Kidney (tissue), 14 donors: ENCODE measurements around the gene SET. TPM values are rescaled to one million over a fixed set of nuclear protein-coding genes. Genes with fewer than 3 reads are reported as not detected.
A peak's percentile ranks its signal among the peaks of the same experiment; 100 is the strongest.

Experiments used
- DNase-seq, 5 donors: peaks; one replicate each; pipeline ENCODE4 v3.0.0-alpha.2; 2013 to 2020
- FAIRE-seq: peaks from 2 replicates; lab custom pipeline; 2012; peaks lifted over from hg19 to GRCh38; lab: Jason Lieb, UNC
- H3K27ac ChIP-seq, 2 donors: one replicate each; pipeline ENCODE4 v1.7.0; 2013; ENCODE audit warnings: low read depth in 2 of 2, low read length in 2 of 2, inconsistent platforms in 1 of 2
- H3K27me3 ChIP-seq: one replicate; pipeline ENCODE4 v1.7.1; 2013; ENCODE audit warnings: low read length, inconsistent platforms; ENCODE audit not compliant: control insufficient read depth, insufficient read depth
- H3K36me3 ChIP-seq, 3 donors: one replicate each; pipeline versions ENCODE4 v1.7.0 to v1.7.1; 2013; ENCODE audit warnings: low read length in 3 of 3, control low read depth in 1 of 3, inconsistent platforms in 1 of 3; ENCODE audit not compliant: insufficient read depth in 3 of 3, control insufficient read depth in 2 of 3
- H3K4me1 ChIP-seq, 3 donors: one replicate each; pipeline versions ENCODE4 v1.7.0 to v1.7.1; 2013; ENCODE audit warnings: low read length in 3 of 3, inconsistent platforms in 1 of 3, low read depth in 1 of 3; ENCODE audit not compliant: control insufficient read depth in 2 of 3, insufficient read depth in 2 of 3
- H3K4me3 ChIP-seq, 3 donors: one replicate each; pipeline versions ENCODE4 v1.7.0 to v1.8.1; 2013; ENCODE audit warnings: low read length in 3 of 3, control low read depth in 1 of 3, inconsistent platforms in 1 of 3
- H3K9ac ChIP-seq, 3 donors: one replicate each; pipeline versions ENCODE4 v1.7.0 to v1.7.1; 2013; ENCODE audit warnings: low read length in 3 of 3, control low read depth in 1 of 3, inconsistent platforms in 1 of 3
- H3K9me3 ChIP-seq, 3 donors: one replicate each; pipeline versions ENCODE4 v1.7.0 to v1.7.1; 2013; ENCODE audit warnings: low read length in 3 of 3, control low read depth in 1 of 3, inconsistent platforms in 1 of 3; ENCODE audit not compliant: control insufficient read depth in 2 of 3, insufficient read depth in 1 of 3
- intact Hi-C: fragments of 100-400 bp; cut with DNase I; formaldehyde crosslinking; loops from one replicate; pipeline ENCODE4 v1.11.1; 2022
- polyA plus RNA-seq: library from polyadenylated mRNA; stranded (reverse); fragments of 350-450 nt; fragmentation: Illumina TruSeq; extraction: RNeasy Lipid Tissue Mini Kit (QIAGEN cat#74804); gene quantifications from one replicate; pipeline ENCODE4 v1.2.3, GENCODE V29; 2014; ENCODE audit warnings: low read depth, low replicate concordance; ENCODE audit not compliant: insufficient read depth
- total RNA-seq: library from RNA; stranded (reverse); fragmentation: NEBNext Ultra II Directional; extraction: Animal tissue kit (Norgen Biotek cat#: 25700); gene quantifications from one replicate; pipeline ENCODE4 v1.2.1, GENCODE V29; 2021
- TF ChIP-seq, protein P1 (sequence below): IDR thresholded peaks from 3 replicates; pipeline ENCODE4 v1.5.1; 2012; ENCODE audit warnings: mild to moderate bottlenecking, moderate library complexity, borderline replicate concordance; ENCODE audit not compliant: insufficient read depth; ENCODE audit errors: extremely low read depth
- donor health status: control.
- donor health status: control.
- donor health status: control.
- donor health status: control.
- donor health status: control.
- donor health status: DM: yes; HTN: yes; CAD: no.
- donor health status: Normal renal cell carcinoma (clear cell type).

SET gene
- total and polyA plus RNA-seq, 2 donors from 2014 or later, result 127 to 247 TPM

DNA sequence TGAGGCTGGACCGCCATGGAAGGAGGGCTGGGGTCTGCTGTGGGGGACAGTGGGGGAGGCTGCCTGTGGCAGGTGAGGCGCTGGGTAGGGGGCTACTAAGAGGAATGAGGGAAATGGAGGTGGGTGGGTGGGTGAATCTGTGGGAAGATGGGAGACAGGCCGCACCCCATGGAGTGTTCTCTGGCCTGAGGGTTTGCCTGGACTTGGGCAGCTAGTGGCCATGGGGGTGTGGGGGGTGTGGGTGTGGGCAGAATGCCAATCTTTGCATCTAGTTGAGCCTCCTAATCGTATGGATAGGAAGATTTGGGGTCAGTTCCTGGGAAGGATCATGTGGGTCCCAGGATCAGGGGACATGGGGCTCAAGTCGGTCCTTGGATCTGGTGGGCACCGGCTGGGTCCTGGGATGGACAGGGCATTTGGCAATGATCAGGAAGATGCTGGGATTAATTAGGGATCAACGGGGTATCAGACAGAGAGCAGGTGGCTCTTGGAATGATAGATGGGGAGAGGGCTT lies 34.4 kb downstream of the SET start:
- H3K9ac ChIP-seq, result peak overlapping the region; percentile 40 to 71 (median 58)
- no peaks in the 10 kb centered on the region for H3K9me3 ChIP-seq
- peak in 1 of 5 donors; percentile 75 for DNase-seq

DNA sequence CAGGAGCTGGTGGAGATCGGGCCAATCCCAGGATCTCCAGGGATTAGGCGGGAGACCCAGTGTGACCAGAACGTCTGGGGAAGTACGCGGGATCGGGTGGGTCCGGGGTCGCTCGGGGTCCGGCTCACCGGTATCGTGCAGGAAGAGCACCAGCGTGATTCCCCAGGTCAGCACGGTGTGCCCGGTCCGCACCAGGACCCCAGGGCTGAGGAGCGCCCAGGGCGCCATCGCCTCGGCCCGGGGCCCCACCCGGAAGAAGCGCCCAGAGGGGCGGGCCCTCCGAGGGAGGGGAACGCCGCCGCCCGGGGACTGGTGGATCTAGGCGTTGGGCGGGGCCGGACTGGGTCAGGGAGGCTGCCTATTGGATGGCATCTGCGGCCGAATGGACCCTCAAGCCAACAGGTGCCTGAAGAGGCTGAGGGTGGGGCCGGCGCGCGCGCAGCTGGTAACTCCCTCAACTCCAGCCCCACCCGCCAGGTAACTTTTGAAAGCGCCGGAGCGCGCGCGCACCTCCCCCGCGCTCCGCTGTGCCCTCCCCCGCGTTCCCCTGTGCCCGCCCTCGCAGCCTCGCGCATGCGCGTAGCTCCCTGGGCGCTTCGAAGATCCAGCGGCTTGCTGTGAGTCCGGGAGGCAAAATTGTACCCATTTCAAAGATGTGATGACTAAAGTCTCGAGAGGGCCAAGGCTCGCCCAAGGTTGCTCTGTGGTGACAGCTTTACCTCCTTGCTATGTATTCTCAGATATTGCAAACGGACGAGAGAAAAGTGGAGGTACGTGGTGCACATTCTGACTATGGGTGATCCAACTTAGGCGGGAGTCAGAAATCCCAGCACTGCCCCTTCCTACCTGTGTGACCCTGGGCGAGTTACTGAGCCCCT lies 35.1 kb downstream of the SET start, which contains the start of gene ZDHHC12:
Gene ZDHHC12 (minus strand): TSS at position 262 of the 878 bp plus-strand sequence. CDS start 34 bp downstream, at position 228.
- peak within 1 kb of the TSS; percentile 74 to 93 (median 88) for H3K4me3 ChIP-seq
- H3K36me3 ChIP-seq, result no peaks in the 10 kb centered on the region
- no peaks in the 10 kb centered on the region for H3K9me3 ChIP-seq
- H3K9ac ChIP-seq, result peak within 1 kb of the TSS; percentile 40 to 71 (median 58)
- H3K27me3 ChIP-seq, result no peaks in the 10 kb centered on the region
- TF ChIP-seq, protein P1, sequence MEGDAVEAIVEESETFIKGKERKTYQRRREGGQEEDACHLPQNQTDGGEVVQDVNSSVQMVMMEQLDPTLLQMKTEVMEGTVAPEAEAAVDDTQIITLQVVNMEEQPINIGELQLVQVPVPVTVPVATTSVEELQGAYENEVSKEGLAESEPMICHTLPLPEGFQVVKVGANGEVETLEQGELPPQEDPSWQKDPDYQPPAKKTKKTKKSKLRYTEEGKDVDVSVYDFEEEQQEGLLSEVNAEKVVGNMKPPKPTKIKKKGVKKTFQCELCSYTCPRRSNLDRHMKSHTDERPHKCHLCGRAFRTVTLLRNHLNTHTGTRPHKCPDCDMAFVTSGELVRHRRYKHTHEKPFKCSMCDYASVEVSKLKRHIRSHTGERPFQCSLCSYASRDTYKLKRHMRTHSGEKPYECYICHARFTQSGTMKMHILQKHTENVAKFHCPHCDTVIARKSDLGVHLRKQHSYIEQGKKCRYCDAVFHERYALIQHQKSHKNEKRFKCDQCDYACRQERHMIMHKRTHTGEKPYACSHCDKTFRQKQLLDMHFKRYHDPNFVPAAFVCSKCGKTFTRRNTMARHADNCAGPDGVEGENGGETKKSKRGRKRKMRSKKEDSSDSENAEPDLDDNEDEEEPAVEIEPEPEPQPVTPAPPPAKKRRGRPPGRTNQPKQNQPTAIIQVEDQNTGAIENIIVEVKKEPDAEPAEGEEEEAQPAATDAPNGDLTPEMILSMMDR, result no peak
- intact Hi-C loops, result no loop called here
- no peak for FAIRE-seq
- DNase-seq, result peak; percentile 97 to 99 (median 98)
- H3K27ac ChIP-seq, result peak within 1 kb of the TSS; percentile 23 to 51
- peaks cover 0 to 13% (median 5%) of the 10 kb centered on the region in 3 donors for H3K4me1 ChIP-seq

More for the DNA sequence above, 34.4 kb downstream of the SET start:
- no peaks in the 10 kb centered on the region for H3K27me3 ChIP-seq
- peak overlapping the region; percentile 23 to 51 for H3K27ac ChIP-seq
- peak overlapping the region; percentile 70 to 93 (median 88) for H3K4me3 ChIP-seq
- FAIRE-seq, result no peak
- H3K36me3 ChIP-seq, result no peaks in the 10 kb centered on the region
- TF ChIP-seq, protein P1, result no peak
- intact Hi-C loops, result no loop called here
- peaks cover 0 to 13% (median 5%) of the 10 kb centered on the region in 3 donors for H3K4me1 ChIP-seq

- H3K4me3 ChIP-seq, result peak overlapping the region; percentile 62 to 88 (median 74)
- intact Hi-C loops, result no loop called here
- peak overlapping the region in 1 of 2 donors; percentile 22 for H3K27ac ChIP-seq
- H3K36me3 ChIP-seq, result no peaks in the 10 kb centered on the region
- peak overlapping the region in 2 of 3 donors; percentile 37 to 66 for H3K9ac ChIP-seq
- TF ChIP-seq, protein P1, result no peak
- no peak for FAIRE-seq
- no peaks in the 10 kb centered on the region for H3K27me3 ChIP-seq
- peak; percentile 44 to 87 (median 69) for DNase-seq
- no peaks in the 10 kb centered on the region for H3K9me3 ChIP-seq
- peaks cover 0 to 13% (median 5%) of the 10 kb centered on the region in 3 donors for H3K4me1 ChIP-seq
Measured at GRCh38 chr9:128724744-128725211, 35.8 kb downstream of the SET start.
